NCI-H446 (cell line): ENCODE data around the gene MFSD6.
"Not testable (repeated sequence)": the region's sequence is repeated elsewhere in the genome, so short reads cannot be mapped to it uniquely, and the experiment has no call there.

Source experiments
- DNase-seq, 2 experiments: peaks; one replicate each; lab custom pipeline; 2025; lab: John Stamatoyannopoulos, UW

The MFSD6 gene

DNA sequence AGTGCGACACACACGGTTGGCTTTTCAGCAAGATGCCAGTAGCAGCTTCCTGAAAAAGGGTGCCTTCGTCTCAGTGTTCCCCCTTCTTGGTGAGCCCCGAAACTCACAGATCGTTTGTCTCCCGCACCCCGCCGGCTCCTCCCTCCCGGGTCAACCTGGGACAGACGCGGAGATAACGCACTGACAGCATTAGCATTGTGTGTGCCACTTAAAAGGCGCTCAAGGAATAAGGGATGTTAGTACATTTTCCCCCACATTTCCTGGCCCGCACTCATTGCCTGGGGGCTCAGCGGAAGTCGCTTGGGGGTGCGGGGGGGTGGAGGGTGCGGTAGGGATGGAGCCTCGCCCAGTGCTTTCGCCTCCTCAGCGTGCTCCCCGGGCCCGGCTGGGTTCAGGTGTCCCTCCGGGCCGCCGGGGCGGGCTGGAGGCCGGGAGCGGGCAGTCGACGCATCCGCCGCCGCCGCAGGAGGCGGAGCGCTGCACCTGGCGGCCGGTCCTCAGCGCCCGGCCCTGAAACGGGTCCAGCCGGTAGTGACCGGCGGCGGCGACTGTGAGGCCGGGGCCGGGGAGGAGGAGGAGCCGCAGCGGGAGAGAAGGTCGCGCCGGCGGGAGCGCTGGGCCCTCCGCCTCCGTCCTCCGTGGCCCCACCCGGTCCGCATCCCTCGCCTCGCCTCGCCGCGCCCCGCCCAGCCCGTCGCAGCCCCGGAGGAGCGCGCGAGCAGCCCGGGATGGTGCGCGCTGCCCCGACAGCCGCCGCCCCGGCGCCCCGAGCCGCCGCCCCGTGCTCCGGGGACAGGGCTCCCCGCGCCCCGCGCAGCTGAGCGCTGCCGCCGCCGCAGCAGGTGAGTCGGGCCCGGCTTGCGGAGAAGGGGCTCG lies at the start of gene MFSD6:
TSS of gene MFSD6 (plus strand) at position 694 of the 876 bp plus-strand sequence. CDS start 27,675 bp downstream, outside the sequence.
- peak in 1 of 2 experiments; percentile 18 for DNase-seq

GRCh38 chr2:190358655-190359448 lies 49.3 kb upstream of the MFSD6 start:
- not testable (repeated sequence) for DNase-seq

DNA sequence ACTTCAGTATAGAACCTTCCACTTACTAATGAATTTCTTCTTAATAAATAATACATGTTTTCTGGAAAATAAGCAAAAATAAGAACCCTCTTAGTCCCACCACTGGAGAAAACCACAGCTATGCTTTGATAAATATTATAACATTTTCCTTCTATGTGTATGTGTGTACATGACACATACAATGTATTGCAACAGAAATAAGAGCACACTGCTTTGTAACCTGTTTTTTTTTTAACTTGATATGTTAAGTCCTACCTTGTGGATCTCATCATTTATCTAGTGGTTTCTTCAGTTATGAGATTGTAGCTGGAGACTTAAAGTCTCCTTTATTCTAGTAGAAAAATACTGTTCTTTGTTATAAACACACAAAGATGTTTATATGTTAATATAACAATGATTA lies 47.6 kb upstream of the MFSD6 start:
- DNase-seq = no peak

DNA sequence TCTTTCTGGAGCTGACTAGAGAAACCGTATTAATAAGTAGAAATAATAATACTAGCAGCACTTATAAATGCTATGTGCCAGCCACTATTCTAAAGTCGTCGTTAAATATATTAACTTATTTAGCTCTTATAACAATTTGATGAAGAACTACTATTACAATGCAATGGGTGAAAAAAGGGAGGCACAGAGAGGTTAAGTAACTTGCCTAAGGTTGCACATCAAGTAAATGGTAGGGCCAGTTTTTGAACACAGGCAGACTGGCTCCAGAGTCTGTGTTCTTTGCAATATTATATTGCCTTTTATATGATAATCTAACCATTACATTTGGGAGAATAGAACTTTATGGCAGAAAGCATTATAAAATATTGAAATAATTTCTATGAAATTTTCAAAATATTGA lies 47.2 kb upstream of the MFSD6 start:
- no peak for DNase-seq

DNA sequence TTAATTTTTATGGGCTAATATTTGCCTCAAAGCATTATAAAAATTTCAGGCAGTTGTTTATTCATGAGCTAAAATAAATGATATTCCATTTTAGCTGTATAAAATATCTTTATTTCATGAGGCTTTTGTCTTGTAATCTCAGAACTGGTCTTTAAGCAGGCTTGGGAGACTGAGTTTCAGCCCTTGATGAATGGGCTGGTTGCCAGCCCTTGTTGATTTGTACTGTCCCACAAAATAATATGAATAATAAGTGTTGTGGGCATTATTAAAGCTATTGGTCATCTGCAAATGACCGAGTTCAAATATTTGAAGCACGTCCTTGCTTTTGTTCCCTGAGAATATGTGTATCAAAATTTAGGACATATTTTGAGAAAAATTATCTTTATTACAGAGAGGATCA lies 46.6 kb upstream of the MFSD6 start:
- DNase-seq = no peak

GRCh38 chr2:190362894-190363293 lies 45.3 kb upstream of the MFSD6 start:
- DNase-seq = no peak

DNA sequence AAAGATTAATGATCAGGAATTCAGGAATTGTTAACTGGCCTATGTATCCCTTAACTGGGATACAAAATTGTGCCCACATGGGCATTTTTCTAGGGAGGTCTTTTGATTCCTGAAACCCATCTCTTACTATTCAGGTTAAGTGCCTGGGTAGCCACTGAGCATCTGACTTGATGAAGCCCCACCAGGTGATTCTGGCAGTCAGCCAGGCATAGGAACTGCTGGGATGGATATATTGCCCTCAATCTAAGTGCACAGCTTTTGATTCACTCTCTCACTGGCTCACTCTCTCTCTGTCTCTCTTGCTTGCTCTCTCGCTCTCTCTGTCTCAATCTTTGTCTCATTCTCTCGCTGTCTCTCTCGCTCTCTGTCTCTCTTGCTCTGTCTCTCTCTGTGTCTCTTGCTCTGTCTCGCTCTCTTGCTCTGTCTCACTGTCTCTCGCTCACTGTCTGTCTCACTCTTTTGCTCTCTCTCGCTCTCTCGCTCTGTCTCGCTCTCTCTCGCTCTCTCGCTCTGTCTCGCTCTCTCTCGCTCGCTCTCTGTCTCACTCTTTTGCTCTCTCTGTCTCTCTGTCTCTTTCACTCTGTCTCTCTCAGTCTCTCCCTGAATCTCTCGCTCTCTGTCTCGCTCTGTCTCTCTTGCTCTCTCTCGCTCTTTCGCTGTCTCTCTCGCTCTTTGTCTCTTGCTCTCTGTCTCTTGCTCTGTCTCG lies 42.5 kb upstream of the MFSD6 start:
- no peak for DNase-seq

- DNase-seq = no peak
Measured at GRCh38 chr2:190366248-190366753, 41.9 kb upstream of the MFSD6 start.

GRCh38 chr2:190367091-190367490 lies 41.1 kb upstream of the MFSD6 start:
- DNase-seq = no peak

DNA sequence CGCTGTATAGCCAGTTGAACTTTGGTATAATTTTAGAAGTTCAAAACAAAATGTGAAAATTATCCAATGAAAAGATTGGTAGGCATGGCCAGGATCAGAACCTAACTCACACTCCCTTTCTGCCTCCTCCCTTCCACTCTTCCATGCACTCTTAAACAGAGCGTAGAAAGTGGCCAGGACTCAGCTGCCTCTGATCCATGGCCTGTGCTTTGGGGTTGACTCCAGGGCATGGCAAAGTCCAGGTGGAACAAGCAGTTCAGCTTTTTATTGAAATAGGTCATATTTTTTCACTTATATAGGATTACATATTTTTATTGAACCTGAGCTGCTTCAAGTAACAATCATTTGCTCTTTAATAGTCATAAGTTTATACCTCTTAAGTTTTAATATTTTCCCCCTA lies 38.5 kb upstream of the MFSD6 start:
- DNase-seq = no peak

DNA sequence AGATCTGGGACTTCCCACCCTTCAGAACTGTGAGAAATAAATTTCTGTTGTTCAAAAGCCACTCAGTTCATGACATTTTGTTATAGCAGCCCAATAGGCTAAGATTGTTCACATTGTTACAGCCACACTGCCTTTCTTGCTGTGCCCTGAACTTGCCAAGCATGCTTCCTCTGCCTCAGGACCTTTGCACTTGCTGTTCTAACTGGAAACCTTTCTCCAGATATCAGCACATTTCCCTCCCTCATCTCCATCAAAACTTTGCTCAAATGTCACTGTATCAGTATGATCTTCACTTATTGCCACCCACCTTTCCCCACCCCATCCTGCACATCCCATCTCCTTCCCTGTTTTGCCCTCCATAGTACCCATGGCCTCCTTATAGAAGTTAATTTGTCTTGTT lies 32.1 kb upstream of the MFSD6 start:
- DNase-seq = no peak

DNA sequence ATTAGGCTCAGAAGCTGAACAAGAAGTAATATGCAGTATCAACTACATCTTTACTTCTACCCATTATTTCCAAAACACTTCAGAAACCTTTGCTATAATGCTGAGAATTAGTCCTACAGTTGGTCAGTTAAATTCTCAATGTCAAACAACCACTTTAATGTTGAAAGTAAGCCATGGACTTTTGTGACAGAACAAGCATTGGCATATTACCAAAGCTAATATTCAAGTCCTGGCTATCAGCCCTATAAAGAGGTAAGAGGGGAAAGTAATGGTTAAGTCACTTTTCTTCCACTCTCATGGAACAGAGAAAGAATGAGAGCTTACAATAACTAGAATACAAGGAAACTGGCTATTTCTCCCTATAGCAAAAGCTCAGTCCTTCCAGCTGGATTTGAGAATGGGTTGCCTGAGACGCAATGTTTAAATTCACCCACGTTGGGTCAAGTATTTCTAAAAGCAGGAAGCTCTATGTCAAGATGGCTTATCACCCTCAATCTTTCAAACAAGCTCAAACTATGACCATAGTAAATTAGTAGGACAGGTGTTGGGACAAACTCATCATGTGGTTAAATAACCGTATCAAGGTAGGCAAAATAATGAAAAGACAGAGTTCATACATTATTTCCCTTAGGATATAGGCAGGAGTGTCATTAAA lies 31.4 kb upstream of the MFSD6 start:
- no peak for DNase-seq

- DNase-seq = no peak
Measured at GRCh38 chr2:190378880-190379237, 29.3 kb upstream of the MFSD6 start.

DNA sequence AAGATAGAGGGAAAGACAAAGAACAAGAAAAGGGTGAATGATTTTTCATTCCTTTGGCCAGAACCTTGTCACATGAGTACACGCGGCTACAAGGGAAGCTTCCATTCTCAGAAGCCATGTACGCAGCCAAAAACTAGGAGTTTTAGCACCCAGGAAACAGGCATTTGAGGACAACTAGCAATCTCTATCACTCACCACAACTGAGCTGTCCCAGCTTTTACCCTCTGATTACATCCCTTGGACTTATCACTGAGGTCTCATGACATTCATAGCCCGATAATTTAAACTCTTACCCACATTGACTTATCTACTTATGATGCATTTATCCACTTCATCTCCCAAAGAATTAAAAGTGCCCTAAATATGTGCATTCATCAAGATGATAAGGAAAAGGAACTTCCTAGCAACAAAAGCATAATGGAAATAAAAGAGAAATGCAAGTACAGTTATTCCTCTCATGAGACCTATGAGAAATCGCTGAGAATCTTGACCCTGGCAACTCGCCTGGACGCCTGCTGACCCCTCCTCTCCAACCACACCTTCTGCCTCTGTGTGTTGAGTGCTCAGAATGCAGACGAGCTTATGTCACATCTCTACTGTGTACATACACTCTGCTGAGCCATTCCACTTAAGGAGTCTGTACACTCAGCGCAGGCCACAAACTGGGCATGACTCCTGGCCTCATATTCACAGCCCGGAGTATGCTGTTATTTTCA lies 28.7 kb upstream of the MFSD6 start:
- DNase-seq = no peak

DNA sequence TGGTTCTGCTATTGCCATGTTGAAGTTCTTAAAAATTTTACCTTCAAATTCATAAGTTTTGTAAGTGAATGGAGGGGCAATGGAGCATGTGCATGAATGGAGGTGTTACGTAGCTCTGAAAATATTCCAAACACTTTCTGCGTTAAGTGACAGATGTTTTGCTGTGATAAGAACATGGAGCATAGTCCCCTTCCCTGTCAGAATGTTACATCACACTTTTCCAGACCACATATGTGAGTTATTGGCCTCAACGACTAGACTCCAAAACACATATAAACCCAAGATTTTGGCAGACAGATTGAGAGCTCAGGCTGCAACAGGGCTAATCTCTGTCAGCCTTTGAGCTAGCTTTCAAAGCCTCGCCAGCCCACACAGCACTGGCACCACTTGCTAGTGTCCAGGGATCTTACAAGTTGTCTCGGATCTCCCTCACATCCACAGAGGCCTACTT lies 27.2 kb upstream of the MFSD6 start:
- no peak for DNase-seq

GRCh38 chr2:190382851-190383250 lies 25.3 kb upstream of the MFSD6 start:
- peak in 1 of 2 experiments; percentile 20 for DNase-seq

- no peak for DNase-seq
Measured at GRCh38 chr2:190387422-190387821, 20.7 kb upstream of the MFSD6 start.

GRCh38 chr2:190396271-190396670 lies 11.9 kb upstream of the MFSD6 start:
- no peak for DNase-seq

GRCh38 chr2:190402986-190403603 lies 5.1 kb upstream of the MFSD6 start:
- no peak for DNase-seq

GRCh38 chr2:190404487-190404886 lies 3.7 kb upstream of the MFSD6 start:
- no peak for DNase-seq

- no peak for DNase-seq
Measured at GRCh38 chr2:190405070-190405469, 3.1 kb upstream of the MFSD6 start.
